ENCODE results near the gene CAPN10. TPM values are rescaled to one million over a fixed set of nuclear protein-coding genes. Genes with fewer than 3 reads are reported as not detected.
A peak's percentile ranks its signal among the peaks of the same experiment; 100 is the strongest.

The CAPN10 gene
- total and polyA plus RNA-seq, 12 donors, result 4.7 to 158 (median 25.1) TPM

DNA sequence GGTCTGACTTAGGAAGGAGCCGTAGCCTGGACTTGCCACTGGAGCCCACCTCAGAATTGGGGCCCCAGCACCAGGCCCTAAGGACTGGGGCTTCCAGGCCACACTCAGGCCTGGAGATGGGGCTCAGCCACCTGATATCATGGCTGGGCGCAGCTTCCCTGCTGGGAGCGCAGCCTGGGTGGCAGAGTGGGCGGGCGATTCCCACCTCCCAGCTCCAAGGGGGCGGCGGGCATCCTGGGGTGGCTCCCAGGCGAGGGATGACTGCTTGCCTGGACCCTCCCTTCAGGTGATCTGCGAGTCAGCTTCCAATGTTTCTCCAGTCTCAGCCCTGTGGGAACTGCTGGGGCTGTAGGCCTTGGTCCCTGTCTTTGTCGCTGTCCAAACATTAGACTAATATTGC, 58.8 kb downstream of the CAPN10 start:
- intact Hi-C loops (cut with DNase I), result no loop called here
- Histone ChIP-seq H3K4me1 (replicated peaks in 1 of 2) (no peaks in the 10 kb centered on the region), H3K4me3 (no peak overlapping the region), H3K36me3 (replicated peaks in 1 of 2) (no peaks in the 10 kb centered on the region), H3K27ac (no peak overlapping the region), H3K9me3 (replicated peaks in 1 of 3) (no peaks in the 10 kb centered on the region), H3K27me3 (peaks cover 5% of the 10 kb centered on the region)
- WGBS, 4 donors, result 85 to 95% (median 87%) methylated on average over 3 to 10 of the region's 10 CpGs
- no peak for DNase-seq
- TF ChIP-seq POLR2A (IDR thresholded peaks at IDR 0.05), result no peak
- TF ChIP-seq, protein P1, sequence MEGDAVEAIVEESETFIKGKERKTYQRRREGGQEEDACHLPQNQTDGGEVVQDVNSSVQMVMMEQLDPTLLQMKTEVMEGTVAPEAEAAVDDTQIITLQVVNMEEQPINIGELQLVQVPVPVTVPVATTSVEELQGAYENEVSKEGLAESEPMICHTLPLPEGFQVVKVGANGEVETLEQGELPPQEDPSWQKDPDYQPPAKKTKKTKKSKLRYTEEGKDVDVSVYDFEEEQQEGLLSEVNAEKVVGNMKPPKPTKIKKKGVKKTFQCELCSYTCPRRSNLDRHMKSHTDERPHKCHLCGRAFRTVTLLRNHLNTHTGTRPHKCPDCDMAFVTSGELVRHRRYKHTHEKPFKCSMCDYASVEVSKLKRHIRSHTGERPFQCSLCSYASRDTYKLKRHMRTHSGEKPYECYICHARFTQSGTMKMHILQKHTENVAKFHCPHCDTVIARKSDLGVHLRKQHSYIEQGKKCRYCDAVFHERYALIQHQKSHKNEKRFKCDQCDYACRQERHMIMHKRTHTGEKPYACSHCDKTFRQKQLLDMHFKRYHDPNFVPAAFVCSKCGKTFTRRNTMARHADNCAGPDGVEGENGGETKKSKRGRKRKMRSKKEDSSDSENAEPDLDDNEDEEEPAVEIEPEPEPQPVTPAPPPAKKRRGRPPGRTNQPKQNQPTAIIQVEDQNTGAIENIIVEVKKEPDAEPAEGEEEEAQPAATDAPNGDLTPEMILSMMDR (IDR thresholded peaks at IDR 0.05), result no peak

DNA sequence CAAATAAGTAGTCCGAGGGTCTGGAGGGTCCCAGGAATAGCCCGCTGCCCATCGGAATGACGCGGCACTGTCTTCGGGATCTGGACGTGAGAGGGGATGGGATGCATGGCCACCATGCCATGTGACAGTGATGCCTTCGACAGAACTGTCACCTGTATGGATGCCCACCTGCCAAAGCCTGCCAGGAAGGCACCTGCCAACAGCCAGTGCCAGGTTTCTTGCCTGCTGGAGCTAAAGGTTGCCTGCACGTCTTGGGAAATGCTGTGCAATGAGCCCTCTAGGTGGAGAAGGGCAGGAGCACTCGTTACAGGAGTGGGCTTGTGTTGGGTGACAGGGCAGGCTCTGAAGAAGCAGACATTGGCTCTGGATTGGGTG, 59.3 kb downstream of the CAPN10 start:
- no peak for TF ChIP-seq POLR2A (IDR thresholded peaks at IDR 0.05)
- TF ChIP-seq, protein P1 (IDR thresholded peaks at IDR 0.05), result no peak
- no peaks in the 10 kb centered on the region for H3K36me3 ChIP-seq (replicated peaks in 1 of 2)
- no peaks in the 10 kb centered on the region for H3K9me3 ChIP-seq (replicated peaks in 1 of 3)
- H3K27ac ChIP-seq, result no peak overlapping the region
- no peak overlapping the region for H3K4me3 ChIP-seq
- peaks cover 5% of the 10 kb centered on the region for H3K27me3 ChIP-seq
- no peaks in the 10 kb centered on the region for H3K4me1 ChIP-seq (replicated peaks in 1 of 2)
- WGBS, 4 donors, result 75 to 94% (median 89%) methylated on average over 8 to 10 of the region's 10 CpGs
- intact Hi-C loops (cut with DNase I), result no loop called here
- DNase-seq, result peak in 1 of 7 donors; percentile 9

DNA sequence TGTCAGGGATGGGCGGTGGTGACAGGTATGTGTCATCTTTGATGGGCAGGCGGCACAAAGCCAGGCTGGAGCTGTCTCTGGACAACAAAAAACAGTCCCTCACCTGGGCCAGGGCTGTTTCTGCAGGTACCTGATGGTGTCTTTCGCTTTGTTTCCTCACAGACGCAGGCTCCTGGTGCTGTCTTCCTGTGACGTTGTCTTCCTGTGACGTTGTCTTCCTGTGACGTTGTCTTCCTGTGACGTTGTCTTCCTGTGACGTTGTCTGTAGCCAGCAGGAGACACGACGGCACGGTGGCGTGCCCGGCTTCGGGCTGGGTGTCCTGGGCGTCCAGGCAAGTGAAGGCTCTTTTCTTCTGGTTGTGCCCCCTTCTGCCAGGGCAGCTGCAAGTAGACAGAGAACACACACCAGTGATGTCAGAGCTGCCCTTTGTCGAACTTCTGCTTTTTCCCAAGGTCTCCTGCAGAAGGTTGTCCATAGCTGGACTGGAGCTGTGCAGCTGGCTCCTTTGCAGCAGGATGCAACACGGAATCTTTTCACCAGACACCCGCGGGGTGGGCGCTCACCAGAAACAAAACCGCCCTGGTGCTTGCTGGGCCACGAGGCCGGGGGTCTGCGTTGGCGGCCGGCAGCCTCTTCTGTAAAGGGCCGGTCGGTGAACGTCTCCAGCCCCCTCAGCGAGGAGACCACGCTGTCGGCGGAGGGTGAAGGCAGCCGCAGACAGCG, 59.8 kb downstream of the CAPN10 start:
- Histone ChIP-seq H3K4me1 (replicated peaks in 1 of 2) (no peaks in the 10 kb centered on the region), H3K36me3 (replicated peaks in 1 of 2) (no peaks in the 10 kb centered on the region), H3K4me3 (no peak overlapping the region), H3K27ac (no peak overlapping the region), H3K27me3 (peaks cover 5% of the 10 kb centered on the region), H3K9me3 (replicated peaks in 1 of 3) (no peaks in the 10 kb centered on the region)
- intact Hi-C loops (cut with DNase I), result no loop called here
- WGBS, 4 donors, result 63 to 83% (median 79%) methylated on average over 4 to 36 of the region's 36 CpGs
- TF ChIP-seq, protein P1 (IDR thresholded peaks at IDR 0.05), result no peak
- no peak for TF ChIP-seq POLR2A (IDR thresholded peaks at IDR 0.05)
- DNase-seq, result peak in 2 of 7 donors; percentile 3 to 39

DNA sequence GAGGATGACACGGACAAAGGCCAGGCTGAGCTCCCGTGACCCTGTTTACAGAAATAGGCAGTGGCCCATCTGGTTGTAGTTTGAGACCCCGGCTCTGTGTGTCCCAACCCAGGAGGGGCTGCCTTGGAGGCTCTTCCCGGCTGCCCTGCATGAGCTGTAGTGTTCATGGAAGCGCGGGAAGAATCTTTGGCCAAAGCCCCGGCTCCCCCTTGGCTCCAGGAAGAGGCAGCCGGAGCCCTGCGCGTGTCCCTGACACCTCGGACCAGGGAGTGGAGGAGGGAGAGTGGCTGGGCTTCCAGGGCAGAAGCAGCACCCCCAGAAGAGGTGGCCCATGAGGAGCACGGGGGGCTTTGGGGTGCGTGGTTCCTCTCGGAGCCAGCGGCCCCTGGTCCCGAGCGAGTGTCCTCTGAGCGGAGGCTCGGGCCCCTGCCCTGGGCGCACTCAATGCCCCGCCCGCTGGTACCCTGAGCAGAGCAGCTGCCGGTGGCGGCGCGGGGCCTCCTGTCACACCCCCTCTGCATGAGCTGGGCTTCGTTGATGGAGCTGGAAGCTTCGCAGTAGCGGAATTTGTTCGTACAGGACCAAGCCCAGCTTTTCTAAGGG, 60.5 kb downstream of the CAPN10 start:
- Histone ChIP-seq H3K27ac (no peak overlapping the region), H3K9me3 (replicated peaks in 1 of 3) (no peaks in the 10 kb centered on the region), H3K27me3 (peaks cover 5% of the 10 kb centered on the region), H3K4me3 (no peak overlapping the region), H3K4me1 (replicated peaks in 1 of 2) (no peaks in the 10 kb centered on the region), H3K36me3 (replicated peaks in 1 of 2) (no peaks in the 10 kb centered on the region)
- 77 to 95% (median 81%) methylated on average over 6 to 30 of the region's 30 CpGs for WGBS, 4 donors
- intact Hi-C loops (cut with DNase I), result no loop called here
- no peak for TF ChIP-seq POLR2A (IDR thresholded peaks at IDR 0.05)
- DNase-seq, result peak in 2 of 7 donors; percentile 5 to 17
